ENCODE results near the gene FLII.
"Not testable (repeated sequence)": the region's sequence is repeated elsewhere in the genome, so short reads cannot be mapped to it uniquely, and the experiment has no call there.

The FLII gene
- 180 to 287 reads per million in 2 donors for total RNA-seq

- peak; percentile 52 for DNase-seq
These were observed at the start of gene FLII for GRCh38 chr17:18258356-18259038. Gene FLII (minus strand): TSS chr17:18258738. CDS start chr17:18258690, 48 bp downstream.

DNA sequence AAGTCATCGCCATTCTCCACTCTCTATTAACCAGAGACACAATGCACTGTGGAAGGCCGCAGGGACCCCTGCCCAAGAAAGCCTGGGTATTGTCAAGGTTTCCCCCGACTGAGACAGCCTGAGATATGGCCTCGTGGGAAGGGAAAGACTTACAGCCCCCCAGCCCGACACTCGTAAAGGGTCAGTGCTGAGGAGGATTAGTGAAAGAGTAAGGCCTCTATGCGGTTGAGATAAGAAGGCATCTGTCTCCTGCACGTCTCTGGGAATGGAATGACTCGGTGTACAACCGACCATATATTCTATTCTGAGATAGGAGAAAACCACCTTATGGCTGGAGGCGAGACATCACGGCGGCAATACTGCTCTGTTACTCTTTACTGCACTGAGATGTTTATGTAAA is 44.7 kb upstream of the FLII start:
- DNase-seq, result not testable (repeated sequence)

GRCh38 chr17:18300725-18301480 is 42.4 kb upstream of the FLII start:
- DNase-seq, result no peak

DNA sequence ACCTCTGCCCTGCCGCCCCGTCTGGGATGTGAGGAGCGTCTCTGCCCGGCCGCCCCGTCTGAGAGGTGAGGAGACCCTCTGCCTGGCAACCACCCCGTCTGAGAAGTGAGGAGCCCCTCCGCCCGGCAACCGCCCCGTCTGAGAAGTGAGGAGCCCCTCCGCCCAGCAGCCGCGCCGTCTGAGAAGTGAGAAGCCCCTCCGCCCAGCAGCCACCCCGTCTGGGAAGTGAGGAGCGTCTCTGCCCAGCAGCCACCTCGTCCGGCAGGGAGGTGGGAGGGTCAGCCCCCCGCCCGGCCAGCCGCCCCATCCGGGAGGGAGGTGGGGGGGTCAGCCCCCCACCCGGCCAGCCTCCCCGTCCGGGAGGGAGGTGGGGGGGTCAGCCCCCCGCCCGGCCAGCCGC is 39.5 kb upstream of the FLII start:
- DNase-seq, result not testable (repeated sequence)

GRCh38 chr17:18291718-18292540 is 33.4 kb upstream of the FLII start:
- DNase-seq, result no peak

DNA sequence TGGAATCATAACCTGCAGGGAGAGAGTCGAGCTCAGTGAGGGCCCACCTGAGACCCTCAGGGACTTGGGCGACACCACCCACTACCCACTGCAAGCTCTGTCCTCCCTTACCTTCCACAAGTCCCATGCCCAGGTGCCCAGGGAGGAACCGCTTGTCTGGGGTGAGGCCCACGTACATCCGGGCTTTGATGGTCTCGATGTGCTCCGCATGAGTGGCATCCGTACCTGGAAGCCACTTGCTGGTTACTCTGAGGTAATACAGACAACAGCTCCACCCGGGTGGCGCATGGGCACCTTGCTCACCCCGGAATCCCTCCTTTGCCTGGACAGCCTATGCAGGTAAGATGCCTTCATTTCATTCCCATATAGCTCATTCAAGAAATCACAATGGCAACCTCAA is 26.8 kb upstream of the FLII start:
- no peak for DNase-seq

DNA sequence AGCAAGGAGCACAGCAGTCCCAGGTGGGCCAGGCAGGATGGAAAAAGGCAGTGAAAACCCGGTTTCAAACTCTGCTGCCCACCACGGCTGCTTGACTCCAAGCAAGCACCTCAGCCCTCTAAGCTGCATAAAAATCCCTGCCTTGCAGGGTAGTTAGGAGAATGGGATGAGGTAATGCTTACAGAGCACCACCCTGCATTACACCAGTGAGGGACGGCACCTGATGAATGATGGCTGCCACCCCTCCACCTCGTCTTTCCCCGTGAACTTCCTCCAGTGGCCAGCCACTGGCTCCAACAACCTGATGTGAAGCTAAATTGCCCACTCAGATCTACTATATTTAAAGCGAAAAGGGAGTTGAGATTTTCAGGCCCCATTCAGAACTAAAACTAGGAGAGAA is 23.2 kb upstream of the FLII start:
- no peak for DNase-seq

- no peak for DNase-seq
These were observed 22.3 kb upstream of the FLII start for GRCh38 chr17:18280766-18281371.

- no peak for DNase-seq
These were observed 21.7 kb upstream of the FLII start for GRCh38 chr17:18280249-18280648.

GRCh38 chr17:18278867-18279266 is 20.3 kb upstream of the FLII start:
- no peak for DNase-seq

- no peak for DNase-seq
These were observed 18.5 kb upstream of the FLII start for GRCh38 chr17:18277076-18277475.

GRCh38 chr17:18270046-18270931 is 11.8 kb upstream of the FLII start:
- no peak for DNase-seq

- DNase-seq, result no peak
These were observed 9.6 kb upstream of the FLII start for GRCh38 chr17:18267927-18268711.

GRCh38 chr17:18267366-18267765 is 8.8 kb upstream of the FLII start:
- no peak for DNase-seq

DNA sequence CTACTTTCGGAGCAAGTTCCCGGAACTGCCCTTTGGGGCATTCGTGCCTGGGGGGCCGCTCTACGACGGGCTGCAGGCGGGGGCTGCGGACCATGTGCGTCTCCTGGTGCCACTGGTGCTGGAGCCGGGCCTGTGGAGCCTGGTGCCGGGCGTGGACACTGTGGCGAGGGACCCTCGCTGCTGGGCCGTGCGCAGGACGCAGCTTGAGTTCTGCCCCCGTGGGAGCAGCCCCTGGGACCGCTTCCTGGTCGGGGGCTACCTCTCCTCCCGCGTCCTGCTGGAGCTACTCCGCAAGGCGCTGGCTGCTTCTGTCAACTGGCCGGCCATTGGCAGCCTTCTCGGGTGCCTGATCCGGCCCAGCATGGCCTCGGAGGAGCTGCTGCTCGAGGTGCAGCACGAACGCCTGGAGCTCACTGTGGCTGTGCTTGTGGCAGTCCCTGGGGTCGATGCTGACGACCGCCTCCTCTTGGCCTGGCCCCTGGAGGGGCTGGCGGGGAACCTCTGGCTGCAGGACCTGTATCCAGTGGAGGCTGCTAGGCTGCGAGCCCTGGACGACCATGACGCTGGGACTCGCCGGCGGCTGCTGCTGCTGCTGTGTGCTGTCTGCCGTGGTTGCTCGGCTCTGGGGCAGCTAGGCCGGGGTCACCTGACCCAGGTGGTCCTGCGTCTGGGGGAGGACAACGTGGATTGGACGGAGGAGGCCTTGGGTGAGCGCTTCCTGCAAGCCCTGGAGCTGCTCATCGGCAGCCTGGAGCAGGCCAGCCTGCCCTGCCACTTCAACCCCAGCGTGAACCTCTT is 5.5 kb upstream of the FLII start:
- no peak for DNase-seq

DNA sequence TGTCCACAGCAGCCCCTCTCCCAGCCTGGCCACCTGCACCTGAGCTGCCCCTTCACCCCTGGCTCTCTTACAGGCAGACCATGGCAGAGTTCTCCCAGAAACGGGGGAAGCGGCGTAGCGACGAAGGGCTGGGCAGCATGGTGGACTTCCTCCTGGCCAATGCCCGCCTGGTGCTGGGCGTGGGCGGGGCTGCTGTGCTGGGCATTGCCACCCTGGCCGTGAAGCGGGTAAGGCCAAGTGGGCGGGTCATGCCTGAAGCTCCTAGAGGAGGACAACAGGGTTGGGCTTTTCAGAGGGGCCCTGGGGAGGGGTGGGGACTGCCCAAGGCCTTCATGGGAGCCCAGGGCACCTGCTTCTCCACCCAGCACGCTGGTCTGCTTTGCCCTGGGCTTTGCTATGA is 4.1 kb upstream of the FLII start:
- no peak for DNase-seq

DNA sequence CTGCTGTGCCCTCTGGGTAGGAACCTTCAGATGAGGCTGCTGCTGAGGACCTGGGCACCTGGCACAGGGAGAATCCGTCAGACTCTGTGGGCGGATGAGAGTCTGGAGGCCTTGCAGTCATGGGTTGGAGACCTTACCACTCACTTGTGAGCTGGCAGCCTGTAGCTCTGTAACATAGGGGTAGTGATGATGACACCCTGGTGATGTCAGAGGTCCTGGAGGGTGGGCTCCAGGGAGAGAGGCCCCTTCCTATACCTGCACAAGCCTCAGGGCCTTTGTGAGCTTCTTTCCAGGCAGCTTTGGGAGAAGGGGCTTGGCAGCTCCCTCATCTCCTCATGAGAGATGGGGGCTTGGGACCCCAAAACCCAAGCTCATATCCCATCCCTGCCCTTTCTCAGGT is 3.6 kb upstream of the FLII start:
- DNase-seq, result no peak

- DNase-seq, result no peak
These were observed 3.1 kb upstream of the FLII start for GRCh38 chr17:18261659-18262058.

GRCh38 chr17:18261146-18261515 is 2.6 kb upstream of the FLII start:
- DNase-seq, result no peak
